Heart left ventricle (tissue), 16 donors: Measurements from ENCODE around the gene NECTIN1. TPM values are rescaled to one million over a fixed set of nuclear protein-coding genes. Genes with fewer than 3 reads are reported as not detected.

Source experiments
- ATAC-seq, 4 donors: fragments of 200-7000 bp; cut with Tn5 transposase; one replicate each; pipeline ENCODE4 v1.9.1; 2020 to 2022; ENCODE audit warnings: moderate library complexity in 4 of 4, mild to moderate bottlenecking in 3 of 4, moderate number of reproducible peaks in 1 of 4
- DNase-seq, 5 donors: peaks; one replicate each; pipeline ENCODE4 v3.0.0-alpha.2; 2020
- H3K27ac ChIP-seq, 12 donors: fragments of 200-600 bp; sonication (generic) in 4 of 12; one replicate each; pipeline versions ENCODE4 v1.5.0 to v1.8.0; 2016 to 2022; ENCODE audit warnings: mild to moderate bottlenecking in 2 of 12
- H3K27me3 ChIP-seq, 9 donors: fragments of 200-600 bp; sonication (generic) in 2 of 9; one replicate each; pipeline versions ENCODE4 v1.5.1 to v1.8.0; 2016 to 2022; ENCODE audit warnings: mild to moderate bottlenecking in 3 of 9
- H3K36me3 ChIP-seq, 9 donors: fragments of 200-600 bp; sonication (generic) in 2 of 9; one replicate each; pipeline versions ENCODE4 v1.5.0 to v1.8.0; 2018 to 2022; ENCODE audit warnings: mild to moderate bottlenecking in 2 of 9
- H3K4me1 ChIP-seq, 12 donors: fragments of 200-600 bp; sonication (generic) in 4 of 12; one replicate each; pipeline versions ENCODE4 v1.5.0 to v1.8.0; 2016 to 2022; ENCODE audit warnings: mild to moderate bottlenecking in 3 of 12
- H3K4me3 ChIP-seq, 12 donors: fragments of 200-600 bp; sonication (generic) in 4 of 12; one replicate each; pipeline versions ENCODE4 v1.5.0 to v1.8.0; 2017 to 2022; ENCODE audit warnings: mild to moderate bottlenecking in 9 of 12, moderate library complexity in 4 of 12
- H3K9me3 ChIP-seq, 12 donors: fragments of 200-600 bp; sonication (generic) in 4 of 12; one replicate each; pipeline versions ENCODE4 v1.5.0 to v1.8.0; 2016 to 2022; ENCODE audit warnings: mild to moderate bottlenecking in 1 of 12
- POLR2A ChIP-seq, 2 donors: fragments of 450-650 bp; IDR thresholded peaks; one replicate each; pipeline ENCODE4 v1.6.1; 2017; ENCODE audit warnings: antibody characterized with exemption in 2 of 2, mild to moderate bottlenecking in 2 of 2, moderate library complexity in 2 of 2
- WGBS, 4 donors: extraction: QIAGEN DNeasy Blood & Tissue Kit in 2 of 4; methylation state at CpG; one replicate each; pipeline versions ENCODE4 v1.1.5 to v1.1.7; 2013 to 2018; 5-methylcytosine and 5-hydroxymethylcytosine counted together
- intact Hi-C, 10 donors: fragments of 100-400 bp; cut with DNase I; formaldehyde crosslinking; loops; one replicate each; pipeline versions ENCODE4 v1.11.1 to v1.14.2; 2022
- polyA plus RNA-seq, 2 donors: library from polyadenylated mRNA; stranded (reverse); fragments of 200-250 nt; gene quantifications; one replicate each; pipeline ENCODE4 v1.2.3, GENCODE V29; 2013
- total RNA-seq, 9 donors: library from RNA; depleted of rRNA in 2 of 9; stranded (reverse); fragments of >200 nt in 2 of 9; fragmentation: NEBNext Ultra II Directional in 3 of 9; extraction: Animal tissue kit (Norgen Biotek cat#: 25700) in 3 of 9; gene quantifications; one replicate each; pipeline versions ENCODE4 v1.1.0 to v1.2.4, GENCODE V29; 2016 to 2023
- TF ChIP-seq, protein P1 (sequence below), 12 donors: fragments of 200-600 bp; sonication (generic) in 4 of 12; IDR thresholded peaks; one replicate each; pipeline versions ENCODE4 v1.5.0 to v1.8.0; 2018 to 2022; ENCODE audit warnings: antibody characterized with exemption in 12 of 12, mild to moderate bottlenecking in 5 of 12
- donor health status: ischemic (EF 13 %, LVEDD 7.1; RV severe dilation, severe dysfunction).
- donor health status: healthy with polysubstance abuse.
- donor health status: DM: no; HTN: yes; CAD: no.
- donor health status: DM: no; HTN: no; CAD: no.
- donor health status: ischemic (EF 25% LVEDD 6.9; RV normal size, moderate dysfunction).
- donor health status: ischemic (EF 25% LVEDD 5.7; RV mildly dilated, moderate dysfunction).
- donor health status: healthy.
- donor health status: DM: yes; HTN: yes; CAD: no.
- donor health status: ischemic (EF 35%, LVEDD 5.7; RV mildly dilated, moderate dysfunction).
- donor health status: nonischemic (EF 11% LVEDD 7.7; RV severe dilation, severe dysfunction).
- donor health status: DM: yes; HTN: yes; CAD: no.
- donor health status: PGD.
- donor health status: ischemic (EF 29% LVEDD 5.4; RV normal size, mild dysfunction).
- donor health status: nonischemic (EF 23%, LVEDD 6.1; RV moderate dilation, normal function).

NECTIN1 gene
- total and polyA plus RNA-seq, 11 donors = 5.8 to 28.6 (median 18.5) TPM

DNA sequence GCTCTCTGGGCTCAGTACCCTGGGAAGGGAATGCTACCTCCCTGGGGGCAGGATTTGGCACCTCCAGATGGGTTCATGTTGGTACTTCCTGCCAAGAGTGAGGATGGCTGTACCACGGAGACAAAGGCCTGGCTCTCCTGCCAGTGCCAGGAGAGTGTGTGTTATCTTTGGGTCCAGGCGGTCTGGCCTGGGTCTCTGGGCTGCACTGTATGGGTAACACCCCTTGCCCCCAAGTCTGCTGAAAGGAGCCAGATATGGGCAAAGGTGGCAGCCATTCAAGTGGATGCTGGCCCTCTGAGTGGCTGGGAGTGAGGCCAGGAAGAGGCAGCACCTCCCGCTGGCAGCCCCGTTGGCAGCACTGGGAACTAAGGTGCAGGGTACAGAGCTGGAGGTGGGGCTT is 91.5 kb downstream of the NECTIN1 start:
- no peak for TF ChIP-seq POLR2A (IDR thresholded peaks at IDR 0.05)
- TF ChIP-seq, protein P1, sequence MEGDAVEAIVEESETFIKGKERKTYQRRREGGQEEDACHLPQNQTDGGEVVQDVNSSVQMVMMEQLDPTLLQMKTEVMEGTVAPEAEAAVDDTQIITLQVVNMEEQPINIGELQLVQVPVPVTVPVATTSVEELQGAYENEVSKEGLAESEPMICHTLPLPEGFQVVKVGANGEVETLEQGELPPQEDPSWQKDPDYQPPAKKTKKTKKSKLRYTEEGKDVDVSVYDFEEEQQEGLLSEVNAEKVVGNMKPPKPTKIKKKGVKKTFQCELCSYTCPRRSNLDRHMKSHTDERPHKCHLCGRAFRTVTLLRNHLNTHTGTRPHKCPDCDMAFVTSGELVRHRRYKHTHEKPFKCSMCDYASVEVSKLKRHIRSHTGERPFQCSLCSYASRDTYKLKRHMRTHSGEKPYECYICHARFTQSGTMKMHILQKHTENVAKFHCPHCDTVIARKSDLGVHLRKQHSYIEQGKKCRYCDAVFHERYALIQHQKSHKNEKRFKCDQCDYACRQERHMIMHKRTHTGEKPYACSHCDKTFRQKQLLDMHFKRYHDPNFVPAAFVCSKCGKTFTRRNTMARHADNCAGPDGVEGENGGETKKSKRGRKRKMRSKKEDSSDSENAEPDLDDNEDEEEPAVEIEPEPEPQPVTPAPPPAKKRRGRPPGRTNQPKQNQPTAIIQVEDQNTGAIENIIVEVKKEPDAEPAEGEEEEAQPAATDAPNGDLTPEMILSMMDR (IDR thresholded peaks at IDR 0.05) = no peak
- ATAC-seq (no peak), DNase-seq (no peak)
- H3K36me3 ChIP-seq = no peaks in the 10 kb centered on the region
- H3K27me3 ChIP-seq = peaks cover 0 to 13% (median 0%) of the 10 kb centered on the region in 9 donors
- intact Hi-C loops = loop anchor here in 1 of 10 donors (10.0 kb wide), 1 partner anchor 143 kb away; no protein-coding TSS in a partner anchor
- no peak overlapping the region for H3K4me3 ChIP-seq
- H3K4me1 ChIP-seq = no peaks in the 10 kb centered on the region
- H3K27ac ChIP-seq = no peak overlapping the region
- WGBS, 4 donors = 73 to 93% (median 76%) methylated on average over 2 to 4 of the region's 4 CpGs
- peaks cover 0 to 5% (median 0%) of the 10 kb centered on the region in 12 donors for H3K9me3 ChIP-seq

DNA sequence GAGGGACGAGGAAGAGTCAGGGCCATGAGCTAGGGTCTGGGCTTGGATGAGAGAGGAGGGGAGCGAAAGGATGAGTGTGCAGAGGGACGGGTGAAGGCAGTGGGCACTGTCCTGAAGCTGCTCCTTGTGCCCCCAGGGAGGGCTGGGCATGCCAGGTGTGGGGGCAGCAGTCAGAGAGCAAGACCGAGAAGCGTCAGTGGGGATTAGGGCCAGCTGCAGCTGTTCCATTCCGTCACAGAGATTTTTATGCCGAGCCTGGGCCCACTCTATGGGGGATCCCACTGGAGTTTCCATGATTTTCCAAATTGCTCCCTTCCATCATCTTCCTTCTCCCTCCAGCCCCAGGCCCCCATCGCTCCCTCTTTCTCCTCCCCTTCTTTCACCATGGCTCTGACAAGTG is 93.2 kb downstream of the NECTIN1 start:
- no peak for DNase-seq
- no peak for ATAC-seq
- H3K36me3 ChIP-seq = no peaks in the 10 kb centered on the region
- no peak overlapping the region for H3K27ac ChIP-seq
- H3K27me3 ChIP-seq = peaks cover 0 to 13% (median 0%) of the 10 kb centered on the region in 9 donors
- H3K4me1 ChIP-seq = no peaks in the 10 kb centered on the region
- intact Hi-C loops = loop anchor here in 1 of 10 donors (10.0 kb wide), 1 partner anchor 141 kb away; no protein-coding TSS in a partner anchor
- WGBS, 4 donors = 90 to 92% (median 92%) methylated on average over 8 of the region's 8 CpGs
- H3K4me3 ChIP-seq = no peak overlapping the region
- peaks cover 0 to 5% (median 0%) of the 10 kb centered on the region in 12 donors for H3K9me3 ChIP-seq
- TF ChIP-seq, protein P1 (IDR thresholded peaks at IDR 0.05) = no peak
- no peak for TF ChIP-seq POLR2A (IDR thresholded peaks at IDR 0.05)

DNA sequence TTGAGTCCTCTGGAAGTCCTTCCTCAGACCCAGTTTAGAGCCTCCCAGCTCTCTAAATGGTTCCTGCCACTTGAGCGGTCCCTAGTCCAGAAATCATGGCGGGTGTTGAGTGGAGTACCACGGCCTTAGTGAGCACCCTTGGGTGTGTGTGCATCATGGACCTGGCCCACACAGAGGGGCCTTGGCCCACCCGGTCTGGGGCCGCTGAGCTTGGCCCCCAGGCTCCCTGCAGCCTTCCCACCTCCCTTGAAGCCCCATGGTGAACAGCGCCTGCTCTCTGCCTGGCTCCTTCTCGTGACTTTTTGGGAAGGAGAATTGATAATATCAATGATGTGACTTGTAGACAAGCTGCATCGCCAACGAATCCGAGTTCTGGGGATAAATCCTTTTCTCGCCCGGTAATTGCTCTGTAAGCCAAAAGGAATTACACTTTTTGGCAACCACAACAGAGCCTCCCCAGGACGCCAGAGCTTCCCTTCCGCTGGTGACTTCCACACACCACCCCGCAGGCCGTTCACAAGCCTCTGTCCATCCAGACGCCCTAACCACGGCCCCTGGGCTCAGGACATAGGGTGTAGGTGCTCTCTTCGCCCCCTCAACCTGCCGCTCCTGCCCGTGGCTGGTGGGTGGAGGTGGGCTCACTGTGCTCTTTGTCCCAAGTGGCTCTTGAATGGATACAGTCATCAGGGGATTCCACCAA is 93.8 kb downstream of the NECTIN1 start:
- 83 to 85% (median 84%) methylated on average over 18 to 21 of the region's 21 CpGs for WGBS, 4 donors

DNA sequence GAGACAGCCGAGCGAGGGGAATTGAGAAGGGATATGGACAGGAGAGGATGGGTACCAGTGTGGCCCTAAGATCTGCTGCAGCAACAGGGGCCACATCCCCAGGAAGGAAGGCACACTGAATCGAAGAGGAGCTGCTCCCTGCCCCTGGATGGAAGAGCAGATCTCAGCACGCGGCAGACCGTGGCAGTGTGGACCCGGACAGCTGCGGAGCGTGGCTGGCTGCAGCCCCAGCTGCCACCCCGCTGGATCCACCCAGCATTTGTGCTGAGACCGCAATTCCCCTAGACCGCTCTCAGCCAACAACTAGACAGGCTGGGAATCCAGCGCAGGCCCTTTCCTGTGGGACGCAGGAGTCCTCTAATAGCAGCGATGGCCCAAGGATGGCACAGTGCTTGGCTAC is 94.7 kb downstream of the NECTIN1 start:
- no peak overlapping the region for H3K4me3 ChIP-seq
- 87 to 89% (median 88%) methylated on average over 11 to 15 of the region's 15 CpGs for WGBS, 4 donors
- H3K9me3 ChIP-seq = peaks cover 0 to 5% (median 0%) of the 10 kb centered on the region in 12 donors
- H3K27ac ChIP-seq = no peak overlapping the region
- ATAC-seq (no peak), DNase-seq (no peak)
- no peak for TF ChIP-seq POLR2A (IDR thresholded peaks at IDR 0.05)
- TF ChIP-seq, protein P1 (IDR thresholded peaks at IDR 0.05) = no peak
- H3K4me1 ChIP-seq = no peaks in the 10 kb centered on the region
- intact Hi-C loops = loop anchor here in 1 of 10 donors (10.0 kb wide), 1 partner anchor 140 kb away; no protein-coding TSS in a partner anchor
- H3K36me3 ChIP-seq = no peaks in the 10 kb centered on the region
- peaks cover 0 to 7% (median 0%) of the 10 kb centered on the region in 9 donors for H3K27me3 ChIP-seq

More for the DNA sequence above, 93.8 kb downstream of the NECTIN1 start:
- H3K36me3 ChIP-seq = no peaks in the 10 kb centered on the region
- no peak for ATAC-seq
- peaks cover 0 to 13% (median 0%) of the 10 kb centered on the region in 9 donors for H3K27me3 ChIP-seq
- H3K4me1 ChIP-seq = no peaks in the 10 kb centered on the region
- no peak overlapping the region for H3K27ac ChIP-seq
- no peak for DNase-seq
- no peak overlapping the region for H3K4me3 ChIP-seq
- intact Hi-C loops = loop anchor here in 1 of 10 donors (10.0 kb wide), 1 partner anchor 140 kb away; no protein-coding TSS in a partner anchor
- TF ChIP-seq, protein P1 (IDR thresholded peaks at IDR 0.05) = no peak
- TF ChIP-seq POLR2A (IDR thresholded peaks at IDR 0.05) = no peak
- peaks cover 0 to 5% (median 0%) of the 10 kb centered on the region in 12 donors for H3K9me3 ChIP-seq
